HL-60 (cell line): ENCODE measurements around the gene RIN3.
"Not testable (repeated sequence)": the region's sequence is repeated elsewhere in the genome, so short reads cannot be mapped to it uniquely, and the experiment has no call there.

Experiments
- GABPA ChIP-seq: IDR thresholded peaks from 2 replicates; pipeline ENCODE4 v1.6.1; 2012; ENCODE audit warnings: low read depth
- POLR2AphosphoS5 ChIP-seq: IDR thresholded peaks from 2 replicates; pipeline ENCODE4 v1.6.1; 2012; ENCODE audit warnings: low read depth
- REST ChIP-seq: IDR thresholded peaks from 2 replicates; pipeline ENCODE4 v1.6.1; 2012; ENCODE audit warnings: low read depth; ENCODE audit not compliant: insufficient replicate concordance
- SPI1 ChIP-seq: IDR thresholded peaks from 2 replicates; pipeline ENCODE4 v1.6.1; 2012; ENCODE audit warnings: low read depth, mild to moderate bottlenecking, borderline replicate concordance
- TF ChIP-seq, protein P1 (sequence below): IDR thresholded peaks from one replicate; pipeline ENCODE4 v1.5.1; 2011; ENCODE audit warnings: low read length, control low read depth, inconsistent platforms; ENCODE audit not compliant: insufficient read depth

DNA sequence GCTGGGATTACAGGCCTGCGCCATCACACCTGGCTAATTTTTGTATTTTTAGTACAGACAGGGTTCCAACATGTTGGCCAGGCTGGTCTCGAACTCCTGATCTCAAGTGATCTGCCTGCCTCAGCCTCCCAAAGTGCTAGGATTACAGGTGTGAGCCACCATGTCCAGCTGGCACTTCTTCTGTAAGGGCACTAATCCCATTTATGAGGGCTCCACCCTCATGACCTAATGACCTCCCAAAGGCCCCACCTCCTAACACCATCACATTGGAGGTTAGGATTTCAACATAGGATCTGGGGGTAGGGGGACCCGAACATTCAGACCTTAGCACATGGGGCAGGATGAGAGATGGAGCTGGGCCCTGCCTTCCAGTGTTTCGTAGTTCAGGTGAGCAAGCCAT, 166.7 kb downstream of the RIN3 start:
- TF ChIP-seq, protein P1, sequence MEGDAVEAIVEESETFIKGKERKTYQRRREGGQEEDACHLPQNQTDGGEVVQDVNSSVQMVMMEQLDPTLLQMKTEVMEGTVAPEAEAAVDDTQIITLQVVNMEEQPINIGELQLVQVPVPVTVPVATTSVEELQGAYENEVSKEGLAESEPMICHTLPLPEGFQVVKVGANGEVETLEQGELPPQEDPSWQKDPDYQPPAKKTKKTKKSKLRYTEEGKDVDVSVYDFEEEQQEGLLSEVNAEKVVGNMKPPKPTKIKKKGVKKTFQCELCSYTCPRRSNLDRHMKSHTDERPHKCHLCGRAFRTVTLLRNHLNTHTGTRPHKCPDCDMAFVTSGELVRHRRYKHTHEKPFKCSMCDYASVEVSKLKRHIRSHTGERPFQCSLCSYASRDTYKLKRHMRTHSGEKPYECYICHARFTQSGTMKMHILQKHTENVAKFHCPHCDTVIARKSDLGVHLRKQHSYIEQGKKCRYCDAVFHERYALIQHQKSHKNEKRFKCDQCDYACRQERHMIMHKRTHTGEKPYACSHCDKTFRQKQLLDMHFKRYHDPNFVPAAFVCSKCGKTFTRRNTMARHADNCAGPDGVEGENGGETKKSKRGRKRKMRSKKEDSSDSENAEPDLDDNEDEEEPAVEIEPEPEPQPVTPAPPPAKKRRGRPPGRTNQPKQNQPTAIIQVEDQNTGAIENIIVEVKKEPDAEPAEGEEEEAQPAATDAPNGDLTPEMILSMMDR, result not testable (repeated sequence)
- TF ChIP-seq REST, POLR2AphosphoS5, SPI1, GABPA: not testable (repeated sequence)
